Small intestine (tissue), 7 donors: ENCODE results near the gene AHDC1. TPM values are rescaled to one million over a fixed set of nuclear protein-coding genes. Genes with fewer than 3 reads are reported as not detected.
A peak's percentile ranks its signal among the peaks of the same experiment; 100 is the strongest.

Experiments used
- DNase-seq, 2 donors: peaks; one replicate each; pipeline versions ENCODE4 v3.0.0 to v3.0.0-alpha.2; 2013
- FAIRE-seq: peaks from 2 replicates; lab custom pipeline; 2012; peaks lifted over from hg19 to GRCh38; lab: Jason Lieb, UNC
- H3K27ac ChIP-seq, 3 donors: one replicate each; pipeline ENCODE4 v1.5.1; 2013; ENCODE audit warnings: low read length in 2 of 3, mild to moderate bottlenecking in 2 of 3, control low read depth in 1 of 3, inconsistent platforms in 1 of 3, low read depth in 1 of 3, moderate library complexity in 1 of 3
- H3K27me3 ChIP-seq, 3 donors: one replicate each; pipeline ENCODE4 v1.6.1; 2013; ENCODE audit warnings: low read length in 3 of 3, inconsistent platforms in 1 of 3; ENCODE audit not compliant: control insufficient read depth in 3 of 3, insufficient read depth in 3 of 3
- H3K36me3 ChIP-seq, 3 donors: one replicate each; pipeline ENCODE4 v1.6.1; 2013; ENCODE audit warnings: low read length in 3 of 3, inconsistent platforms in 1 of 3, low read depth in 1 of 3, mild to moderate bottlenecking in 1 of 3, moderate library complexity in 1 of 3; ENCODE audit not compliant: control insufficient read depth in 3 of 3, insufficient read depth in 2 of 3
- H3K4me1 ChIP-seq, 3 donors: one replicate each; pipeline ENCODE4 v1.6.1; 2013; ENCODE audit warnings: low read length in 2 of 3, inconsistent platforms in 1 of 3, low read depth in 1 of 3, mild to moderate bottlenecking in 1 of 3, moderate library complexity in 1 of 3; ENCODE audit not compliant: control insufficient read depth in 3 of 3, insufficient read depth in 2 of 3
- H3K4me3 ChIP-seq, 3 donors: one replicate each; pipeline ENCODE4 v1.5.1; 2013; ENCODE audit warnings: low read length in 3 of 3, control low read depth in 1 of 3, inconsistent platforms in 1 of 3, low read depth in 1 of 3, mild to moderate bottlenecking in 1 of 3, moderate library complexity in 1 of 3
- H3K9me3 ChIP-seq, 2 donors: one replicate each; pipeline ENCODE4 v1.6.1; 2013; ENCODE audit warnings: low read depth in 1 of 2, low read length in 1 of 2; ENCODE audit not compliant: control insufficient read depth in 2 of 2, insufficient read depth in 1 of 2
- WGBS, 3 donors: extraction: QIAGEN DNeasy Blood & Tissue Kit; methylation state at CpG; one replicate each; pipeline ENCODE4 v1.1.7; 2013; 5-methylcytosine and 5-hydroxymethylcytosine counted together
- polyA plus RNA-seq, 4 donors: library from polyadenylated mRNA; stranded (reverse) in 3 of 4; unstranded in 1 of 4; fragments of 200-250 nt in 3 of 4; fragments of 120-200 nt in 1 of 4; gene quantifications; one replicate each; pipeline versions ENCODE4 v1.2.1 to v1.2.3, GENCODE V29; 2013
- donor health status: healthy with polysubstance abuse.
- donor health status: control.
- donor health status: control.
- donor health status: Bipolar disorder and iron deficiency.
- donor health status: healthy.

Gene AHDC1
- polyA plus RNA-seq, 4 donors, result 3.5 to 17.4 (median 6.9) TPM

DNA sequence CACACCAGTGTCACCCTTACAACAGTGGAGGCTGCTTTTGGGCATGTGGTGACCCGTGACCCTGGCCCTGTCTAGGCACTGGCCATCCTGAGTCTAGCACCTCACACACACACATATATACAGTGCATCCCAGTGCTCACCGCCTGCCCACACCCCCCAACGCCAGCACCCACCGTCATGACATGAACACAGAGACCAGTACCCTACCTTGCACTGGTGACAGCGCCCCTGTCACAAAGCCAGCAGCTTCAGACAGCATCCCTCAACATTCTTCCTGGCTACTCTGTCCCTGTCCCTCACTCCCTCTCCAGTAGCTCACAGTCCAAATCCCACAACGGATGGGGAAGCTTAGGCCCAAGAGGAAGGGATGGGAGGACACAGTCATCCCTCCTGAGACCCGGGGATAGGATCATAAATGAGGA lies 27.1 kb downstream of the AHDC1 start:
- 70 to 76% (median 74%) methylated on average over 7 of the region's 7 CpGs for WGBS, 3 donors
- Histone ChIP-seq H3K27me3 (no peaks in the 10 kb centered on the region), H3K4me1 (peaks cover 0 to 44% (median 0%) of the 10 kb centered on the region in 3 donors), H3K9me3 (no peaks in the 10 kb centered on the region), H3K4me3 (no peak overlapping the region), H3K36me3 (peaks cover 0 to 20% (median 0%) of the 10 kb centered on the region in 3 donors), H3K27ac (no peak overlapping the region)
- FAIRE-seq, result no peak
- DNase-seq, result no peak

DNA sequence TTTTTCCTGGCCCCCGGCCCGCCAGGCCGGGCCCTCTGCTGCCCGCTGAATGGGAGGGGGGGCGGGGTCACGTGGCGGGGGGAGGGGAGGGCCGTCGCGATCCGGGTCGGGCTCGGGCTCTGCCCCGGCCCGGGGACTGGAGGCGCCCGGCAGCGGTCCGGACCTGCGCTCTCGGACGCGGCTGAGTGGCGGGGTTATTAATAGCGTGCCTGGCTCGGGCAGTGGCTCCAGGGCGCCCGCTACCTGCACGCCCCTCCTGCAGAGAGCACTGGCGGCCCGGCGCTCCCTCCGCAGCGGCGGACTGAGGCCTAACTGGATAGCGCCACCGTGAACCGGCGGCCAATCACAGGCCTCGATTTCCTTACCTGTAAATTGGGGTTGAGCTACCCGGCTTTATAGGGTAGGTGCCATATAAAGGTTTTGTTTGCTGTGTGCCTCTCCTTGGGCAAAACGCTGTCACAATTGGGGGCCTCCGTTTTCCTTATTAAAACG lies 28.1 kb downstream of the AHDC1 start:
- Histone ChIP-seq H3K36me3 (peaks cover 0 to 23% (median 0%) of the 10 kb centered on the region in 3 donors), H3K4me1 (peaks cover 0 to 51% (median 0%) of the 10 kb centered on the region in 3 donors), H3K9me3 (no peaks in the 10 kb centered on the region), H3K4me3 (peak overlapping the region in 2 of 3 donors; percentile 6 to 47), H3K27me3 (no peaks in the 10 kb centered on the region), H3K27ac (peak overlapping the region in 1 of 3 donors; percentile 52)
- no peak for FAIRE-seq
- 6 to 15% (median 9%) methylated on average over 32 to 44 of the region's 44 CpGs for WGBS, 3 donors
- peak; percentile 35 to 69 for DNase-seq

DNA sequence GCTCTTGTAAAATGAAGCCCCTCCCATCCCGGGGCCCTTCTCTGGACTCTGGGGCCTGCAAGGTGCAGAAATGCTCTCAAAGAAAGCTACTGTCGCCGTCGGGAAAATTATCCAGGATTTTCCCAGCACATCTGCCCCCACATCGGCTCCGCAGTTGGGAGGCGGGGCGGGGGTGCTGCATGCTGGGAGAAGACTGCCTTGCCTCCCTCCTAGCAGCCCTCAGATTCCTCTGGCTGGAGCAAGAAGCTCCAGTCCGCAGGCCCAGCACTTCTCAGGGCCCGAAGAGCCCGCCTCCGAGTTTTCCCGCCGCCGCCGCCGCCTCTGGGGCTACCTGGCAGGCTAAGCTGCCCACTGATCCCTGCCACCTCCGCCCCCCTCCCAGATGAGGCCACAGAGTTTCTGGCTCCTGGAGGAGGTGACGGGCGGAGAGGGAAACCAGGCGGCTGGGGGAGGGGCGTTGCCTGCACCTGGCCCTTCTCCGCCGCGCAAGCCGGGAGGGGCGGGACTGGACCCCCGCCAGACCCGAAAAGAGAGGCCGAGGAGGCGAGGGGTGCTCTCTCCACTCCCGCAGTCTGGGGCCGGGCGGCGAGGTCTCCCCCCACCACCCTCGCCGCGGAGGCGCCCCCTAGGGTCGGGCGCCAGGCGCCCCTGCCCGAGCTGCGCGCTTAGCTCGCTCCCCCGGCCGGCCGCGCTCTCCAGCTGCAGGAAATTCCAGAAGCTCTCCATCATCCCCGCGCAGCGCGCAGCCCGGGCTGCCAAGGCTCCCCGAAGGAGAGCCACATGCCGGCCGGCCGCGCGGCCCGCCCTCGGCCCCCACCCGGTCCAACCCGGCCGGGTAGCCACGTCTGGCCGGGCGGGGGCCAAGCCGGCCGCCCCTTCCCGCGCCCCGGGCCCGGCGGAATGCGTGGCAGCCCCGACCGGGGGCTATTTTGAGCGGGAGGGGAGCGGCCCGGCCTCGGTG lies 28.8 kb downstream of the AHDC1 start:
- FAIRE-seq (no peak), DNase-seq (peak; percentile 42 to 83)
- peaks cover 0 to 22% (median 0%) of the 10 kb centered on the region in 3 donors for H3K36me3 ChIP-seq
- H3K4me1 ChIP-seq, result peaks cover 0 to 51% (median 0%) of the 10 kb centered on the region in 3 donors
- H3K27ac ChIP-seq, result peak overlapping the region in 2 of 3 donors; percentile 52 to 71
- H3K4me3 ChIP-seq, result peak overlapping the region in 2 of 3 donors; percentile 40 to 47
- 4 to 14% (median 14%) methylated on average over 60 to 83 of the region's 83 CpGs for WGBS, 3 donors
- H3K27me3 ChIP-seq, result no peaks in the 10 kb centered on the region
- H3K9me3 ChIP-seq, result no peaks in the 10 kb centered on the region

DNA sequence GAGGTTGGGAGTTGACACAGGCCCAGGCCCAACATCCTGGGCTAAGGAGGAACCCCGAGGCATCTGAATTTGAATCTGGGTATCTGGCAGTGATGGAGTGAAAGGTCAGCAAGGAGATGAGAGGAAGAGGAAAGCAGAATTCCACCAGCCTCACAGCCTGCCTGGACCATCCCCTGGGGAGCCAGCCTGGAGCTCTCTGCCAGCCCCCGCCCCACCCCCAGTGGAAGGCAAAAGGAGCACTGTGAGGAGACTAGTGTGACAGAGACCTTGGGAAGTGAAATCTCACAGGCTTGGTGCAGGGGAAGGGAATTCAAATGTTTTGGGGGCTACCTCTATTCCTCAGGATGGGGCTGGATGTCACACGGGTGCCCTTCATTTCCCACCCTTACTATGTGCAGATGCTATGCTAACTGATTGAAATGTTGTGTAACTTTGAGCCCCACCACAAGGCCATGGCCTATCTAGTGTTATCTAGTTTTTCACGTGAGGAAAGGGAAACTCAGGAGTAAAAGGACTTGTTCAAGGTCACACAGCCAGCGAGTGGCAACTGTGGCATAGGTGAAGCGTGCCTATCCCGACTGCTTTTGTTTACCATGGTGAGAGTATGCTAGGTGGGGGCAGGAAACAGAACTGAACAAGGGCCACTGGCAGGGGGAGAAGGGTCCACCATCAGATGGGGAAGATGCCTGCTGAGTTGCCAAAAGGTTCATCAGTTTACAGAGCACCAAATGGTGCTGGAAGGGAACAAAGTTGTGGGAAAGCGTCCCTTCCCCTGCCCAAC lies 29.8 kb downstream of the AHDC1 start:
- H3K4me3 ChIP-seq, result no peak overlapping the region
- WGBS, 3 donors, result 54 to 68% (median 60%) methylated on average over 8 of the region's 8 CpGs
- FAIRE-seq, result no peak

DNA sequence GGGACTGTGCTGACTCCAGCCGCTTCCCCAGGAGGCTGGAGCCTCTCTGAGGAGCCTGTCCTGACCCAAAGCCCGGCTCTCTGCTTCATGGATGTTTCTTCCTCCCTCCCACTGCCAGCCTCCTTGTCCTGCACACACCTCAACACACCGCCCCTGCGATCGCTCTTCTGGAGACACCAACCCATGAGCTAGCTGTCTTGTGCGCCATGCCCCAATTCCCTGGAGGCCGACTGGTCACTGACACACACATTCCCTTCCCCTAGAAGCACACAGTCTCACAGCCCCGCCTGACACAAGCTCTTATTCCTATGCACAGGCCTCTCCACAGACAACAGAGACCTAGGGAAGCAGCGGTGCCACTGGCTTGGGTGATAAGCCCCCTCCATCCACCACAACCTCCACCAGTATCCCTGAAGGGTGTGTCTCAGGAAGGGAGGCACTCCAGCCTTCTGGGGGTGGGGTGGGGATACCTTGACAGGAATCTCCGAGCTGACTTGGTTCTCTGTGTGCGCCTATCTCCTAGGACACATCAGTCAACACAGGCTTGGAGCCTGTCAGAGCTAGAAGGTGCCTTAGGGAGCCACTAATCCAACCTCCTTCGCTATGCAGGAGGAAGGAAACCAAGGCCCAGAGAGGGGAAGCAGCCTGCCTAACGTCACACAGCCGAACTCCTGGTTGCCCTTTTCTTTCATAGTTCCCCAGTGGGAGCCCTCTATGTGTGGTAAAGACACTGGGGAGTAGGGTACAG lies 31.1 kb downstream of the AHDC1 start:
- H3K4me1 ChIP-seq, result peaks cover 2 to 61% (median 3%) of the 10 kb centered on the region in 3 donors
- H3K9me3 ChIP-seq, result no peaks in the 10 kb centered on the region
- H3K36me3 ChIP-seq, result peaks cover 0 to 17% (median 0%) of the 10 kb centered on the region in 3 donors
- WGBS, 3 donors, result 83 to 92% (median 87%) methylated on average over 14 of the region's 14 CpGs
- H3K27ac ChIP-seq, result peak overlapping the region in 1 of 3 donors; percentile 14
- DNase-seq (no peak), FAIRE-seq (no peak)
- no peaks in the 10 kb centered on the region for H3K27me3 ChIP-seq
- no peak overlapping the region for H3K4me3 ChIP-seq

More for the DNA sequence above, 29.8 kb downstream of the AHDC1 start:
- Histone ChIP-seq H3K36me3 (peaks cover 0 to 18% (median 0%) of the 10 kb centered on the region in 3 donors), H3K27me3 (no peaks in the 10 kb centered on the region), H3K27ac (peak overlapping the region in 1 of 3 donors; percentile 71), H3K9me3 (no peaks in the 10 kb centered on the region), H3K4me1 (peaks cover 0 to 51% (median 0%) of the 10 kb centered on the region in 3 donors)
- no peak for DNase-seq

- H3K4me1 ChIP-seq, result peaks cover 4 to 66% (median 5%) of the 10 kb centered on the region in 3 donors
Measured at GRCh38 chr1:27572019-27572678, 31.8 kb downstream of the AHDC1 start.

DNA sequence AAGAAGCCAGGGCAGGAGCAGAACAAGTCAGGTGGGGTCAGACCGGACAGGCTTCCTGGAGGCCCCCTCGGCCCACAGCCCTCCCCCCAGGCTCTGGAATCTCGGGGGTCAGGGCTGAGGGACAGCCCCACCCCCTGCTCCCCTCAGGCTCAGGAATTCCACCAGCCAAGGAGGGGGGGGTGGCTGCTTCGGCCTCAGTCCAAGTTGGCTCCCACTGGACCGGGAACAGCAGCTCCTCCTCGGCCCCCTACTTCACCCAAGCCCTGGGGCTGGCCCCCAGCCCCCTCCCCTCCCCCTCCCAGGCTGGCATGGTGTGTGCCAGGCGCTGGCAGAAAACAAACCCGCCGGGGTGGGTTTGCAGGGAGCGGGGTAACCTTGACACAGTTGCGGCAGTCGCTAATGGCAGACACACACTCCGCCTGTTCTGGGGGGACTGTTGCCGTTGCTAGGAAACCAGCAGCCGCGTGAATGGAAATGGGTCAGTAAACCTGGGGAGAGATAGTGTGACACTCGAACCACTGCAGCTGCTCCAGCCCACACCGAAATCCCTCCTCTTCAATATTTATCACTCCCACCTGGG lies 32.4 kb downstream of the AHDC1 start:
- Histone ChIP-seq H3K36me3 (peaks cover 0 to 30% (median 0%) of the 10 kb centered on the region in 3 donors), H3K27me3 (no peaks in the 10 kb centered on the region), H3K9me3 (no peaks in the 10 kb centered on the region), H3K4me1 (peaks cover 4 to 65% (median 5%) of the 10 kb centered on the region in 3 donors), H3K27ac (peak overlapping the region in 1 of 3 donors; percentile 19), H3K4me3 (no peak overlapping the region)
- FAIRE-seq, result no peak
- no peak for DNase-seq
- WGBS, 3 donors, result 55 to 79% (median 67%) methylated on average over 16 to 18 of the region's 18 CpGs

More at GRCh38 chr1:27572019-27572678, 31.8 kb downstream of the AHDC1 start:
- Histone ChIP-seq H3K36me3 (peaks cover 0 to 24% (median 0%) of the 10 kb centered on the region in 3 donors), H3K4me3 (no peak overlapping the region), H3K27ac (peak overlapping the region in 1 of 3 donors; percentile 14), H3K9me3 (no peaks in the 10 kb centered on the region), H3K27me3 (no peaks in the 10 kb centered on the region)
- 37 to 53% (median 43%) methylated on average over 9 of the region's 9 CpGs for WGBS, 3 donors
- DNase-seq, result no peak
- no peak for FAIRE-seq
